HG03159 (cell line): ENCODE data around the gene SLC43A3.
A peak's percentile ranks its signal among the peaks of the same experiment; 100 is the strongest.
"Not testable (repeated sequence)": the region's sequence is repeated elsewhere in the genome, so short reads cannot be mapped to it uniquely, and the experiment has no call there.

Experiments used
- ATAC-seq: cut with Tn5 transposase; IDR thresholded peaks from one replicate; pipeline ENCODE4 v1.9.1; 2021; ENCODE audit warnings: mild to moderate bottlenecking, moderate library complexity; ENCODE audit not compliant: unreplicated experiment

The SLC43A3 gene

DNA sequence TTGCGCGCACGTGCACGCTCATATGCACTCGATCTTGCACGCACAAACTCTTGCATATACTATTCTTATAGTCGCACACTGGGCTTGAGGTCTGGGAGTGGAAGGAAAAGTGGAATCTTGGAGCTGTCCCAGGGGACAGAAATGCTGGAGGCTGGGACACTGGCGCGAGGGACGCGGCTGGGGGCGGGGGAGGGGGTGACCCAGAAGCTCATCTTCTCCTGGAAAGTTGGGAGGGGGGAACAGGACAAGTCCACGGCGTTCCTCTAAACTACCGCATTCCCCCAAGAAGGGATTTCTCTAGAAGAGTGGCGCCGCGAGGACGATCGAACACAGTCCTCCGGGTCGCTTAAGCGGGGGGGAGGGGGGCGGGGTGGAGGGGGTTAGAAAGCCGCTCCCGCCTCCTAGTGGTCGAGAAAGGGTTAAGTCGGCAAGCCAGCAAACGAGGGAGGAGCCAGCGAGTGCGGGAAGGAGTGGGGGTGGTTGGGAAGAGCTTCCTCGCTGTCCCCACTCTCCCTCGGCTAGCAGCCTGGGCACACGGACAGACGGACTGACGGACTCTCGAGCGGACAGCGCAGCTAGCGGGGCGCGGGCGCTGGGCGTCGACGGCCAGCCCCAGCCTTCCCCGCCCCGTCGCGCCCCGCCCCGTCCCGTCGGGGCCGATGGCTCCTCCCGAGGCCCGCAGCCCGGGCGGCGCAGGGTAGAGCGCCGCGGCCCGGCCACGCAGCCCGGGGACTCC lies 33.3 kb upstream of the SLC43A3 start, which contains the start of gene RTN4RL2:
TSS of gene RTN4RL2 (plus strand) at position 507 of the 736 bp plus-strand sequence. CDS start 338 bp downstream, outside the sequence.
- peak; percentile 35 for ATAC-seq

DNA sequence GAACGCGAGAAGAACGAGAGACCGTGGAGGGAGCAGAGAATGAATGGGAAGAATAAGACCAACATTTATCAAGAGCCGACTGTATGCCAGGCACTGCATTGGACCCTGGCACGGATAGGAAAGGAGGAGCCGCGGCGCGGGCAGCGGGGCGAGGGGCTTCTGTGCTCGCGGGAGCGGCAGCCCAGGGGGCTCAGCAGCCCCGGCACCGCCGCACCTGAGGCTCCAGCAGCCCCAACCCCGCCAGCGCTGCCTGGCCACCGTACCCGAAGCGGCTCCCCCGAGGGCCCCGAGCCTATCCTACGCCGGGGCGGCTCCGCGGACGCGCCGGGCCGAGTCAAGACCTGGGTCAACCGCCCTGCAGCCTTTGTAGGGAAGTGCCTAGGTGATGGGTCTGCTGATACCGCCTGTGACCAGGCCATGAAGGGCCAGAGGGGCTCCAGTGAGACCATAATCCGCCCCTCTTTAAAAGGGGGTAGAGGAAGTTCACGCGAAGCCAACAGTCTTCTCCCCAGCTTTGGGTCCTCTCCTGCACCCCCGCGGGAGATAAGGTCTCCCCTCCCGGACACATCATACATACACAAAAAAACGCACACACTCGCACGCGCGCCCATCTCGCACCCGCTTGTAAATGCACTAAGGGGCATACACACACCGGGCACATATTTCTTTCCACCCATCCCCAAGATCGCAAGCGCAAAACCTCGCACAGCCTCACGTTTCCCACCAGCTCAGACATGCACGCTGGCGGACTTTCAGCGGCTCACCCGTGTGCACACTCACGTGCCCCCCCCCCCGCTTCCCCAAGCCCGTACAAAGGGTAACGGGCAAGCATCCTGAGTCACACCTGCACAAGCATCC lies 32.5 kb upstream of the SLC43A3 start:
- ATAC-seq: no peak

DNA sequence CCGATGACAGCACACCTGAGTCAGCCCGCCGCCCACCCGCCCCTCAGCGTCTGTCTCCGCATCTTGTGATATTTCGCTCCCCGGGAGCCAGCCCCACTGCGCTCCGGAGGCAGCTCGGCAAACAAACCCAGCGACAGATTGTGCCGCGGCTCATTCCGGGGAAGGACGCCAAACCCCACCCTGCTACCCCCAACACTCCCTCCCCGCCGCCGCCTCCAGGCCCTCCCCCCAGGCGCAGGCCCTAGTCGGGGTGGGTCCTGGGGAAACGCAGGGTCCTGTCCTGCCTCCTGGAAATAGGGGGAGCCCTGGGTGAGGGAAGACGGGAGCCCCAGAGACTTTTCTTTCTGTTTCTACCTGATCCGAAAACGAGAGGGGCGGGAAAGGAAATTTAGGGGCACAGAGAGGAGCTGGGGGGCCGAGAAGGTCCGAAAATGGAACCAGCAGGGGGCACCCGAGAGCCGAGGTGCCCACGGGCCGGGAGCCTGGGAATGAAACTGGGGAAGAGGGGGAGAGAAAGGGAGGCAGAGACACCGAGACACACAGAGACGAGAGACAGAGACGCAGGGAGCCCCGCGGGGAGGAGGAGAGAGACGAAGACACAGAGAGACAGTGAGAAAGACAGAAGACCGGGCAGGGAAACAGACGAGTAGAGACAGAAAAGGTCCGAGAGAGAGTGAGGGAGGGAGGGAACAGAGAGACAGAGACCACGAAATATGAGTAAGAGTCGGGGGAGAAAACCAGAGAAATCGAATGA lies 31.7 kb upstream of the SLC43A3 start:
- ATAC-seq: no peak

DNA sequence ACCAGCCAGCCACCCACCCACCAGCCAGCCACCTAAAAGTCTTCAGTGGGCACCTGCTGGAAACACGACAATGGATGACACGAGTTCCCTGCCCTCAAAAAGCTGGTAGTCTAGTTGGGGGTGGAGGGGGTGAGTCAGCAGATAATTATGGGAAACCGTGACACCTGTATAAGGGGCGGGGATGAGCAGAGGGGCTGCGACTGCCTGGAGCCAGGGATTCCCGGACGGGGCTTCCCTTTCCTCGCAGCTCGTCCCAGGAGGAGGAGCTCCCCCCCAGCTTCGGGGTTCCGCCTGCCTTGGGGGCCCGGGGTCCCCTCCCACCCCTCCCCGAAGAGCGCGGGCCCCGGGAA lies 31.1 kb upstream of the SLC43A3 start:
- no peak for ATAC-seq

DNA sequence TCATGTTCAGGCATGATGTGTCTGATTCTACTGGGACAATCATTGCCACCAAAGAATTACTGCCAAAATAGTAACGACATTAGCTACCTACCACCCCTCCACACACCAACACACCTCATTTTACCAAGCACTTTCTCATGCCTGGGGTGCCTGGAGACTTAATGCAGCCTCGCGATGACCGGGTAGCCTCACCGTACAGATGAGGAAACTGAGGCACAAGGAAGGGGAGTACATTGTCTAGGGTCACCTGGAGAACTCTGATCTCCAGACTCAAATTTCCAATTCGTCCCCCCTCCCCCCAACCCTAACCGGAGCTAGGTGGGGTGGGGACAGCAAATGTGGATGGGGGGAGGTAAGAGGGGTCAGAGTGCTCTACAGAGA lies 30.7 kb upstream of the SLC43A3 start:
- ATAC-seq: peak; percentile 28

DNA sequence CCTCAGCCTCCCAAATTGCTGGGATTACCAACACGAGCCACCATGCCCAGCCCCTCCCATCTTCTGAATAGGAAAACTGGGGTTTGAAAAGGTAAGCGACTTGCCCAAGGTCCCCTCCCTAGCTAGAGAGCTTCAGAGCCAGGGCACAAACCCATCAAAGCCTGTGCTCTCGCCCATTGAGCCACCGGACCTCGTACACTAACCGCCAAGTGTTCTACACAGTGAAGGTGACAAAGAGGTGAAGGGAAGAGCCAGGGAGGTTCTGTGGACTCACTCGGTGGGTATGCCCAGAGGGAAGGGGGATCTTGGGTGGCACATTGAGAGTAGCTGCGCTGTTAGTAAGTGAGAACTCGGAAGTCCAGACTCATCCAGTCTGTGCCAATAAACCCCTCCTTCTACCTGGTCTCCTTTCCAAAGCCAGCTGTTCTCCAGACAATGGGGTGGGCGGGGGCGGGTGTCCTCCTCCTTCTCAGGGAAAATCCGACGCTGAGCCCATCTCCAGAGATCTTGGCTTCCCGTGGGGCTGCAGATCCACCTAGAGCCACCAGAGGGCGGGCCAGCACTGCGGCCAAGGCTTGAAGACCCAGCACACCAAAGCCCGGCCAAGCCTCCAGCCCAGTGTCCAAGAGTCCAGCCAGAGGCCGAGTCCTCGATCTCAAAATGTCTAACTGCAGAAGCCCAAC lies 30.2 kb upstream of the SLC43A3 start:
- ATAC-seq: peak; percentile 61

DNA sequence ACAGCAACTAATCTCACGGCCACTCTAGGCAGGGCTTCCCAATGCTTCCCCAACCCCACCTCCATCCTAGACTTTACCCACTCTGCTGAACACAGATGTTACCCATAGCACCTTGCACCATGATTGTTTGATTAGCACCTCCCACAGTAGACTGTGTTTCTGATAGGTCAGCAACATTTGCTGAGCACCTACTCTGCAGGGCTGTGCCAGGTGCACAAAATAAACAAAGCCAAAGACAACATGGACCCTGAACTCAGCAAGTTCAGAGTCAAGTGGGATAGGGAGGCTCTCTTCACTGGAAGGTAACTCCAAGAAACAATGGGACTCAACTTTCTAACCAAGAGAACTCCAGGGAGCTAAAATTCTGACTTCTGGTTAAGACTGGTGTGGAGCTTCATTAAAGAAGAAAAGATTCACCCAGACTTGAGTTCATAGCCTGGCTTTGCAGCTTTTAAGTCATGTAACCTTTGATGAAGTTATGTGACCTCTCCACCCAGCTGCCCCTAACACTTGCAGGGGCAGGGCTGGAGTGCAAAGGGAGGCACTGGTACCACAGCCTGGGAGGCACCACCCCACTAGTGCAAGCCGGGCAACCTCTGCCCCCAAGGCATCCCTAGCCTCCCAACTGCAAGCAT lies 26.7 kb upstream of the SLC43A3 start:
- no peak for ATAC-seq

DNA sequence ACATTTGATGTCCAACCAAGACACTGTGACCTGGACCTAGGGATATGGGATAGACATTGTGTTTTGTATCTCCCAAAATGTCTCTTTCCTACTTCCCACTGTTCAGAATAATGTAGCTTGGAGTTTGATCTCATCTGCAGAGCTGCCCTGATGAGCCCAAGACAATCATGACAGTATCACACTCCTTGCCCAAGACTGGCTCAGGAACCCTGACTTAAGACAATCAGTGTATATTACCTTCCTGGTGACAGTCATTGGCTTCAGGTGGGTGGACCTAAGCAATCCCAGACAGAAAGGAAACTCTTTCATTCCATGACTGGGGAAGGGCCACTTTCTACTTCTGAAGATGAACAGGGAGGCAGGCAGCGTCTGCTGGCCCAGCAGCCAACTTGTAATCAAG lies 19.1 kb upstream of the SLC43A3 start:
- ATAC-seq: no peak

DNA sequence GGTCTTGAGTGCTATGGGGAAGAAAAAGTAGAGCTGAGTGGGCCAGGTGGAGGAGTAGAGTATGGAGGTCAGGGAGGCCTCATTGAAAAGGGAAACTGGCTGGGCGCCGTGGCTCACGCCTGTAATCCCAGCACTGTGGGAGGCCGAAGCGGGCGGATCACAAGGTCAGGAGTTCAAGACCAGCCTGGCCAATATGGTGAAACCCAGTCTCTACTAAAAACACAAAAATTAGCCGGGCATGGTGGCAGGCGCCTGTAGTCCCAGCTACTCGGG lies 18.1 kb upstream of the SLC43A3 start:
- ATAC-seq: not testable (repeated sequence)

DNA sequence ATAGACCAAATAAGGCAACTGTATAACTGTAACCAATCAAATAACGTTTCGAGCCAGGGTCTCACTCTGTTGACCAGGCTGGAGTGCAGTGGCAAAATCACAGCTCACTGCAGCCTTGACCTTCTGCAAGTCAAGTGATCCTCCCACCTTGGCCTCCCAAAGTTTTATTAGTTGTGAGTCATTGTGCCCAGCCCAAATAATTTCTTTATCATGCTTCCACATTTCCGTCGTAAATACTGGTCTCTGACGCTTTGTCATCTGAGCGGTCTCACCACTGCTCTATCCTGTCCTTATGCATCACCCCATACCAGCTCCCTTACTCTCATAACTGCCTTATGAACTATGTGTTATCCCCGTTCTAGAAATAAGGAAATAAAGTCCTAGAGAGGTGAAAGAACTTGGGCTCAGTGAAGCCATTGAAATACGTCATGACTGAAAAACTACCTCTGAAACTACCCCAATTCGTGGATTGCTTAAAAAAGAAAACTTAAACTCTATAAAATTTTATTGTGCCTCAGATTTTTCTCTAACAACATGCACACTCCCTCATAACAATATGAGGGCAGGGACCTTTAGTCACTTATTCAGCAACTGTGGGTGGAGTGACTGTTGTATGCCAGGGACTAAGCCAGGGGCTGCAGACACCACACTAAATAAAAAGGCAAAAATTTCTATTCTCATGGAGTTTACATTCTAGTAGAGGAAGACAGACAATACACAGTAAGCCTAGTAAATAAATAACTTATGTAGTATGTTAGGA lies 17.6 kb upstream of the SLC43A3 start:
- no peak for ATAC-seq

DNA sequence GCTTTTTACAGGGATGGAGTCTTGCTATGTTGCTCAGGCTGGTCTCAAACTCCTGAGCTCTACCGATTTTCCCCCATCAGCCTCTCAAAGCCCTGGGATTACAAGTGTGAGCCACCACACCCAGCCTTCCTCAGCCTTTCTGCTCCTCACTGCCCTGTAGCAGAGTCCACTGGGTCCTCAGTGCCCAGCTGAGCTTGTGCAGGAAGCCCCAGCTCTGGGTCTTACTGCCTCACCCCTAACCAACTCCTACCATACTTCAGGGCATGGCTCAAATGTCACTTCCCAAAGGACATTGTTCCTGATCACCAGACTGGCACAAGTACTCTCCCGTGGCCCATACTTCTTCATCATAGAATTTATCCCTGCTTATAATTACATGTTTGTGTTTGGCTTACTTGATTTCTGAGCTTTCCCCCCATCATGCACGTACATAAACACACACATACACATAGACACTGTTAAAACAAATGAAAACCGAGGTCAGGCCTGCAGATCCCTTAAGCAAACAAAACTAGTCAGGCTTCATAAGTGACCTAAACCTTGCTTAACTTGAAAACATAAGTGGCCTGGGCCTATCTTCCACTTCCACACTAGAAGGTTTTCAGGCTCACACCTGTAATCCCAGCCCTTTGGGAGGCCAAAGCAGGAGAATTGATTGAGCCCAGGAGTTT lies 14.0 kb upstream of the SLC43A3 start:
- no peak for ATAC-seq

DNA sequence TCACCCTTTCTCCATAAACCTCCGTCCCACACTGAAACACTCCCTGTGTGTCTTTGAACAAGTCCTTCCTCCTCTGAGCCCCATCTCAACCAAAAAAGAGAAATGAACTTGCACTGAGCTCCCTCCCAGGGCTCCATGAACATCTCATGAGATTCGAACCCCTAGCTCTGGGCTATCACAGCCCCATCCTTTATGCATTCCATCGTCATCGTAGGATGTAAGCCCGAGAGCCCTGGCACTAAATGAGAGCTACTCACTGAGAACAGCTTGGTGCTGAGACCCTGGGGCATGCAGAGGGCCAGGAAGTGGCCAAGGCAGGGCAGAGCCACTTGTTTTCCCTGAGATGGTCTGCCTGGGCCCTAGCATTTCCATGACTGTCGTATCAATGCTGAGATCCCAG lies 12.9 kb upstream of the SLC43A3 start:
- no peak for ATAC-seq

DNA sequence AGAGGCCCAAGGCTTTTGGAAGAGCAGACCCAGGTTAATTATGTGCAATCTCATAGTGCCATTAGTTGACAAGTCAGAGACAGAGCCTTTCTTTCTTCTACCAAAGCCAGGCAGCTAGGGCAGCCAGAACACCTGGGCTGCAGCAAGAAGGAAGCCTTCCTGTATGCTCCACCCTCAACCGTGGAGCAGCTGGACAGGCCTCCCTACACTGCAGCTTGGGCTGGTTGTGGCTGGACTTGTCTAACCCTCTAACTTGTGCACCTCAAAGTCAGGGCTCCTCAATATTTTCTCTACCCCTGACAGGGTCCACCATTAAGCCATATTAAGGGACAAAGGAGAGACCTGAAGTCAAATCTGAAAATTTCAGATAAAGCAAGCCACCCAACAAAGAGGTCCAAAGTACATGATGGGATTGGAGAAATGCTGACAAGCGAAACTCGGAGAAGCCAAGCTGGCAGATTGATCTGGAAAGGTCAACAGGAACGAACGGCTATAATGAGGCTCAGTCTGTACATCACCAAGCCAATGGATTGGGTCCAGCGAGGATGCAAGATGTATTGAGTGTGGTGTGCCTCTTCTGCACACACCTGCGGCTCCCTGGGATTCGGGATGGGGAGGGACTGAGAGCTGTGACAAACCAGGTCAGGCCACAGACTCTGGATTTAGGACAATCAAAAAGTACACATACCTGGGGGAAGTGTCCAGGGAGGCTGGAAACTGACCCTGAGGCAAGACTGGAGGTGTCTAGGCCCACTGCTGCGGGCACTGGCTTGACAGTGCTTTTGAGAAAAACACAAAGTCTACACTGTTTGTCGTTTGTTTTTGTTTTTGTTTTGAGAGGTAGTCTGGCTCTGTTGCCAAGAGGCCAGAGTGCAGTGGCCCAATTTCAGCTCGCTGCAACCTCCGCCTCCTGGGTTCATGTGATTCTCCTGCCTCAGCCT lies 11.7 kb upstream of the SLC43A3 start:
- no peak for ATAC-seq

DNA sequence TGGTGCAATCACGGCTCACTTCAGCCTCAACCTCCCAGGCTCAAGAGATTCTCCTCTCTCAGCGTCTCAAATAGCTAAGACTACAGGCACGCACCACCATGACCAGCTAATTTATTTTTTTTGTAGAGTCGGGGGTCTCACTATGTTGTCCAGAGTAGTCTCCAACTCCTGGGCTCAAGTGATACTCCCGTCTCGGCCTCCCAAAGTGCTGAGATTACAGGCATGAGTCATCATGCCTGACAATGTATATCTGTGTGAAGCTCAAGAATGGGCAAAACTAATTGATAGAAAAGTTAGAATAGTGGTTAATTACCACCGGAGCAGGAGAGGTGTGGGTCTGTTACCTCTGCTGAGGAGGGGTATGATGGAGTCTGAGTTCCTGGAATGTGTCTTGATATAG lies 9.1 kb upstream of the SLC43A3 start:
- ATAC-seq: no peak

DNA sequence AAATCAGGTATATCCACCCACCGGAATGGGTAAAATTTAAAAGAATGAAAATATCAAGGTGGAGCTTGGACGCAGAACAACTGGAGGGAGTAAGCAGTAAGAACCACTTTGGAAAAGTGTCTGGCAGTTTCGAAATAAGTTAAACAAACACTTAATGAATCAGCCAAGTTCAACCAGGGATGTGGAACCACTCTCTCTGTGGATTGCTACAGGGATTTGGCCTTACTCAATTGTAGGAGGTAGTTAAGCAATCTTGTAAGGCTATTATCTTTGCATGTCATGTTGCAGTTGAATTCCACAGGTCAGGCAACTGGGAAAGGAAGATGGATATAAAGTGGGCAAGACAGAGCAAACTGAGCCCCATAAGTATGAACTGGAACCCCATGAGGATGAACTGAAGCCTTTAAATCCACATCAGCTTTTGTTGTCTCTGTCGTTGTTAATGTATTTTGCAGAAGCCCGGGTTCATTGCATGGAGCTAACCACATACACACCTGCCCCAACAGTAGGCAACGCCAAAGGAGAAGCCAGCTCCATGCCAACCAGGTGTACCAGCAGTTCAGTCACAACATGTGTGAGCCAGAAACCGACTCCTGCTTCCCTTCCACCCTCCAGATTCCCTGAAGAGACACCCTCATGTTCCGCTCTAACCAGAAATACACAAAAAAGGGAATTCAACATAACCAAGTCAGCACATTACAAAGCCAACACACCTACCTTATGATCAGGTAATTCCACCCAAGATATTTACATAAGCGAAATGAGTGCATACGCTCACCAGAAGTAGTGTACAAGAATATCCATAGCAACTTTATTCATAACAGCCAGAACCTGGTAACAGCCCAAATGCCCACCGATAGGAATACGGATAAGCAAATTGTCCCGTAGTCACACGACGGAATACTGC lies 8.0 kb upstream of the SLC43A3 start:
- ATAC-seq: no peak

DNA sequence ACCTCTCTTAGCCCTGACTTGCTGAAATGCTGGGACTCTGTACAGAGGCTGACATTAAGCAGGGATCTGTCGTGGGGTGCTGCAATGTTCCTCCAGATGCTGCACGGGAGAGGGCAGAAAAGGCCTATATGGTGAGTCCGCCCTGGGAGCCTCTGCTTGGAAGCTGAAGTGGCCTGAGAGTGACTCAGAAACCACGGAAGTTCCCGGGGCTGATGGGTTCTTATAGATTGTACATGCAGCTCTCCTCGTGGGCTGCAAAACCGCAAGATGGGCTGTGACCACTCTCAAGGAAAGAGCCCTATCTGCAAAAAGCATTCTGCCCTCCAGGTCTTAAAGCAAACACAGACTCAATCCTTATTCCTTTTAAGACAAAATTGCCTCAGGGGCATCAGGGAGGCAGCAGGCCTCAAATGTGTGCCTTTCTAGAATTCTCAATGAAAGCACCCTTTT lies 5.8 kb upstream of the SLC43A3 start:
- ATAC-seq: no peak

DNA sequence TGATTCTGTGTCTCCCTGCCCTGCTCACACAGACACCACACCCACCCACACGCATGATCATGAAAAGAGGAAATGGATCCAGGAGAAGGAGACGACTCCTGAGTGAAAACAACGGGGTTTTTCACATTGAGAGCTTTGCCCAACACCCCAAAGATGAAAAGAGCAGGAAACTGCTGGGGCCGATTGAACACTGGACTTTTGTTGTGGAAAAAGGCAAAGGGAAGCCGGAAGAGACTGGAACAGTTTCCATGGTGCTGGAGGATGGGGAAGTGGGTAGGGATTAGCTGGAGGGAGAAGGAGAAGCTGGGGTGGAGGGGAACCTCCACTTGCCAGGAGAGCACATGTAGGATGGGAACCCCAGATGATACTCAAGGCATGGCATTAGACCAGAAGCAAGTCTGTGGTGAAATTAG lies 5.2 kb upstream of the SLC43A3 start:
- ATAC-seq: no peak
